Stimulated activated CD4-positive, alpha-beta T cell treated with anti-CD3 and anti-CD28 coated beads, Interleukin-1b, Interleukin-23, amount 100 ng/mL, for 48 hours (primary cell): Measurements from ENCODE around the gene USP13.
"Not testable (repeated sequence)": the region's sequence is repeated elsewhere in the genome, so short reads cannot be mapped to it uniquely, and the experiment has no call there.

Experiments used
- DNase-seq: peaks from one replicate; pipeline ENCODE4 v3.0.0-alpha.2; 2020

Gene USP13

GRCh38 chr3:179660872-179661271, 8.0 kb downstream of the USP13 start:
- DNase-seq: no peak

GRCh38 chr3:179661777-179662176, 8.9 kb downstream of the USP13 start:
- no peak for DNase-seq

GRCh38 chr3:179663093-179663492, 10.3 kb downstream of the USP13 start:
- DNase-seq: no peak

GRCh38 chr3:179666030-179666429, 13.2 kb downstream of the USP13 start:
- no peak for DNase-seq

- DNase-seq: no peak
Measured at GRCh38 chr3:179666436-179667035, 13.7 kb downstream of the USP13 start.

- no peak for DNase-seq
Measured at GRCh38 chr3:179668429-179668828, 15.6 kb downstream of the USP13 start.

- no peak for DNase-seq
Measured at GRCh38 chr3:179670311-179670710, 17.5 kb downstream of the USP13 start.

- no peak for DNase-seq
Measured at GRCh38 chr3:179671309-179671708, 18.5 kb downstream of the USP13 start.

- no peak for DNase-seq
Measured at GRCh38 chr3:179671747-179672242, 19.0 kb downstream of the USP13 start.

GRCh38 chr3:179672918-179673317, 20.1 kb downstream of the USP13 start:
- no peak for DNase-seq

GRCh38 chr3:179673523-179673922, 20.7 kb downstream of the USP13 start:
- DNase-seq: no peak

- no peak for DNase-seq
Measured at GRCh38 chr3:179676081-179676480, 23.2 kb downstream of the USP13 start.

GRCh38 chr3:179677884-179678283, 25.0 kb downstream of the USP13 start:
- no peak for DNase-seq

GRCh38 chr3:179681492-179682263, 28.8 kb downstream of the USP13 start:
- no peak for DNase-seq

- DNase-seq: no peak
Measured at GRCh38 chr3:179682426-179683080, 29.7 kb downstream of the USP13 start.

- not testable (repeated sequence) for DNase-seq
Measured at GRCh38 chr3:179683286-179683685, 30.4 kb downstream of the USP13 start.

- DNase-seq: no peak
Measured at GRCh38 chr3:179687967-179688535, 35.2 kb downstream of the USP13 start.

- no peak for DNase-seq
Measured at GRCh38 chr3:179688850-179689249, 36.0 kb downstream of the USP13 start.

- DNase-seq: no peak
Measured at GRCh38 chr3:179694731-179695130, 41.9 kb downstream of the USP13 start.

GRCh38 chr3:179695672-179696313, 43.0 kb downstream of the USP13 start:
- DNase-seq: no peak

GRCh38 chr3:179697736-179698332, 45.0 kb downstream of the USP13 start:
- no peak for DNase-seq

GRCh38 chr3:179700716-179701115, 47.9 kb downstream of the USP13 start:
- no peak for DNase-seq
